OCI-LY3 (cell line): ENCODE data around the gene LIMS4.
"Not testable (repeated sequence)": the region's sequence is repeated elsewhere in the genome, so short reads cannot be mapped to it uniquely, and the experiment has no call there.

ENCODE experiments used
- CTCF ChIP-seq: fragments of 200-600, 300-600 bp; sonication (generic); IDR thresholded peaks from 2 replicates; pipeline ENCODE4 v1.5.1; 2014; ENCODE audit warnings: antibody characterized with exemption, low read length, low read depth
- EZH2phosphoT487 ChIP-seq: fragments of 200-600 bp; shearing (Covaris generic); IDR thresholded peaks from 2 replicates; pipeline ENCODE4 v1.6.1; 2018; ENCODE audit warnings: antibody characterized with exemption, mixed run types, low read depth

- not testable (repeated sequence) for TF ChIP-seq CTCF, EZH2phosphoT487
Measured at GRCh38 chr2:110468921-110469320, 3.7 kb downstream of the LIMS4 start.
